GM12873 (cell line): ENCODE data around the gene PTPRA.

Experiments used
- TF ChIP-seq, protein P1 (sequence below): IDR thresholded peaks from 2 replicates; pipeline ENCODE4 v1.5.1; 2012; ENCODE audit warnings: low read depth, mild to moderate bottlenecking, moderate library complexity, low read length, control low read depth; ENCODE audit not compliant: insufficient read depth; ENCODE audit errors: missing control alignments

Gene PTPRA

DNA sequence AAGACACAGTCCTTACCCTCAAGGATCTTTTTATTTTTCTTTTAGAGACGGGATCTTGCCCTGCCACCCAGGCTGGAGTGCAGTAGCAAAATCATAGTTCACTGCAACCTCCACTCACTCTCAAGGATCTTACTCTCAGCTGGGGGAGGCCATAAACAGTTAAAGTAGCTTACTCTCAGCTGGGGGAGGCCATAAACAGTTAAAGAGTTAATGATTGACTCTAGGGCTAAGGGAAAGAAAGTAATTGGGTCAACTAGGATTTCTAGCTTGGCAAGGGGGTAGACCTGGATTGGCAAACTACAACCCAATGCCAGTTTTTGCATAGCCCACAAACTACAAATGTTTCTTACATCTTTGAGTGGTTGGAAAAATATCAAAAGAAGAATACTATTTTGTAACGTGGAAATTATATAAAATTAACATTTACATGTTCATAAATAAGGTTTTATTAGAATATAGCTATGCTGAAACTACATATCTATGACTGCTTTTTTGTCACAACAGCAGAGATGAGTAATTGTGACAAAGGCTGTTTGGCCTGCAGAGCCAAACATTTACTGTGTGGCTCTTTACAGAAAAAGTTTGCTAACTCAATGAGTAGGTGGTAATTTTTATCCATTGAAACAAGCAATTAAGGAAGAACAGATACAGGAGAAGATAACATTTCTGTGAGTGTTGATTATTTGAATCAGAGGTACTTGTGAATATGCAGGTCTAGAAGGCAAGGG is 46.4 kb downstream of the PTPRA start:
- TF ChIP-seq, protein P1, sequence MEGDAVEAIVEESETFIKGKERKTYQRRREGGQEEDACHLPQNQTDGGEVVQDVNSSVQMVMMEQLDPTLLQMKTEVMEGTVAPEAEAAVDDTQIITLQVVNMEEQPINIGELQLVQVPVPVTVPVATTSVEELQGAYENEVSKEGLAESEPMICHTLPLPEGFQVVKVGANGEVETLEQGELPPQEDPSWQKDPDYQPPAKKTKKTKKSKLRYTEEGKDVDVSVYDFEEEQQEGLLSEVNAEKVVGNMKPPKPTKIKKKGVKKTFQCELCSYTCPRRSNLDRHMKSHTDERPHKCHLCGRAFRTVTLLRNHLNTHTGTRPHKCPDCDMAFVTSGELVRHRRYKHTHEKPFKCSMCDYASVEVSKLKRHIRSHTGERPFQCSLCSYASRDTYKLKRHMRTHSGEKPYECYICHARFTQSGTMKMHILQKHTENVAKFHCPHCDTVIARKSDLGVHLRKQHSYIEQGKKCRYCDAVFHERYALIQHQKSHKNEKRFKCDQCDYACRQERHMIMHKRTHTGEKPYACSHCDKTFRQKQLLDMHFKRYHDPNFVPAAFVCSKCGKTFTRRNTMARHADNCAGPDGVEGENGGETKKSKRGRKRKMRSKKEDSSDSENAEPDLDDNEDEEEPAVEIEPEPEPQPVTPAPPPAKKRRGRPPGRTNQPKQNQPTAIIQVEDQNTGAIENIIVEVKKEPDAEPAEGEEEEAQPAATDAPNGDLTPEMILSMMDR: no peak

DNA sequence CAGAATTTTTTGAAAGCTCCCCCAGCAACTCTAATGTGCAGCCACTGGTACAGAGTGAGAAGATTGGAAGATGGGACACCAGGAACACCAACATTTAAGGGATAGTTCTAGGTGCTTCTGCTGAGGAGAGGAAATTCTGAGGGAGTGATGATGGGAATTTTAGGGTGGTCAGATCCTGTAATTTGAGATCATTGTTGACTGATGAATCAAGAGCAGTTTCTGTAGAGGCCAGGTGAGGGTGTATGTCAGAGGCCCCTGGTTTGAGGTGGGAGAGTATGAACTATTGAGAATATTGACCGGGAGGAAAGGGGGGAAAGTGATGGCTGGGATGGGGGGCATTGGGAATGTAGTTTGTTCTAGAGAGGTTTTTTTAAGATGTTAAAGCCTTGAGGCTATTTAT is 47.2 kb downstream of the PTPRA start:
- TF ChIP-seq, protein P1: no peak

DNA sequence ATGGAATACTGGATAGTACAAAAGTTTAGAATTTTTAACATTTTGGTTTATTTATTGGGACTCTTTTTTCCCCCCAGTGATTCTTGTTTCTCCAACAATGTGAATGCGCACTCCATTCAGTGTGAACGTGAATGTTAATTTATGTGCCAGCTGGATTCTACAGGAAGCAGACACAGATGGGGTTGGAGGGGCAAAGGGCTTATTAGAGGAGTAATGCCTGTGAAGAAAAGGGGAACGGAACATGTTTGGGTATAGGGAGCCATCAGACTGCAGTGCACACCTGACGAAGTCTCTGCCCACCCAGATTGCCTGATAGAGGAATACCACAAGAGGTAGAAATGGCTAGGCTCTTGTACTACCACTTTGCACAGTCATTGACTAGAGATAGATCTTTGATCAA is 48.2 kb downstream of the PTPRA start:
- TF ChIP-seq, protein P1: no peak

DNA sequence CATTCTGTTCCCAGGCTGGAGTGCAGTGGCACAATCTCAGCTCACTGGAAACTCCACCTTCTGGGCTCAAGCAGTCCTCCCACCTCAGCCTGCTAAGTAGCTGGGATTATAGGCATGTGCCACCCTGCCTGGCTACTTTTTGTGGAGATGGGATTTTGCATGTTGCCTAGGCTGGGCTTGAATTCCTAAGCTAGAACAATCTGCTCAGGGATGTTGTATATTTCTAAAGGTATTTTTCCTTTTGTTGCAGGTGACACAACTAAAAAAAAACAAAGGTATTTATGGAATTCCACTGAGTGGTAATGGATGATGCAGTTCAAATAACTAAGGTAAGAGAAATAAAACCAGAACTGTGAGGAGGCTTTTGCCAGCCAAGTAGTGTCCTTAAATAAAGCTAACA is 49.7 kb downstream of the PTPRA start:
- TF ChIP-seq, protein P1: no peak

DNA sequence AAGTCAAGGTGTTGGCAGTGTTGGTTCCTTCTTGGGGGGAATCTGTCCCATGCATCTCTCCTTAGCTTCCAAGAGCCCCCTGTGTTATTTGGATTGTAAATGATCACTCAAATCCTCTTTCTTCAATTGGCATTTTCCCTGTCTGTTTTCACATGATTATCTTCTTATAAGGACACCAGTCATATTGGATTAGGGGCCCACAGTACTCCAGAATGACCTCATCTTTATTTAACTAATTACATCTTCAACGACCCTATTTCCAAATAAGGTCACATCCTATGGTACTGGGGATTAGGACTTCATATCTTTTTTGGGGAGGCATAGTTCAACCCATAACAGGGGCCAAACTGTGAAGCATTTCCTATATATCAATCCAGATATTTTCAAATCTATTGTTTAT is 57.3 kb downstream of the PTPRA start:
- TF ChIP-seq, protein P1: no peak

DNA sequence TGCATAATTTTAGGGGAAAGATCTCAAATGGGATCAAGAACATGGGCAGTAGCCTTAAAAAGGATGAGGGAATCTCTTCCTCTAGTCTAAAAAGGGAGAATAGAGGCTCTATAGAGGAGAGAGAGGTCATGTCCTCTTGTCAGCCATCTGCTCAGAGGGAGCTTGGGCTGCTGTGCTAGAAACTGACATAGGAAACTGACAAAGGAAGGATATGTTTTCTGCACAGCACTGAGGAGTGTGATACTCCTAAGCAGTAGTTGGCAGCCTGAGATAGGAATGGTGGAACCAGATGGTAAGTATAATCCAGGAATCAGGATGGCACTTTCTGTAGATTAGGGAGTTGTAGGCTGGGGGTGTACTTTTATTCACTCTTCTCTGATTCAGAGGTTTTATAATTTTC is 59.2 kb downstream of the PTPRA start:
- TF ChIP-seq, protein P1: no peak

DNA sequence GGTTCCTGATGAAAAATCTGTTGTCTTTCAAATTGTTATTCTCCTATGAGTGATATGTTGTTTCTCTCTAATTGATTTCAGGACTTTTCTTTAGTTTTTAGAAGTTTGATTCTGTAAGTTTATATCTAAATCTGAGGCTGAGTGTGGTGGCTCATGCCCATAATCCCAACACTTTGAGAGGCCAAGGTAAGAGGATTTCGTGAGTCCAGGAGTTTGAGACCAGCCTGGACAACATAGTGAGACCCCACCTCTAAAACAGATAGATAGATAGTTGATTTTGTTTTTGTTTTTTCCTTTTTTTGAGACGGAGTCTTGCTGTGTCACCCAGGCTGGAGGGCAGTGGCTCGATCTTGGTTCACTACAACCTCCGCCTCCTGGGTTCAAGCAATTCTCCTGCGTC is 64.6 kb downstream of the PTPRA start:
- TF ChIP-seq, protein P1: no peak
